GM12891 (cell line): ENCODE data around the gene NAALADL1.

Experiments used
- POLR2A ChIP-seq: IDR thresholded peaks from 2 replicates; pipeline ENCODE4 v1.6.1; 2011; ENCODE audit warnings: low read depth, low read length, control low read depth
- POLR2AphosphoS5 ChIP-seq: IDR thresholded peaks from 2 replicates; pipeline ENCODE4 v1.6.1; 2011; ENCODE audit warnings: low read depth, low read length, control low read depth
- POU2F2 ChIP-seq: IDR thresholded peaks from 2 replicates; pipeline ENCODE4 v1.6.1; 2011; ENCODE audit warnings: low read depth, mild to moderate bottlenecking, control low read depth, low read length, moderate library complexity
- SPI1 ChIP-seq: IDR thresholded peaks from 2 replicates; pipeline ENCODE4 v1.6.1; 2011; ENCODE audit warnings: low read depth, low read length, control low read depth
- TAF1 ChIP-seq: IDR thresholded peaks from 2 replicates; pipeline ENCODE4 v1.6.1; 2011; ENCODE audit warnings: low read depth, low read length, control low read depth

DNA sequence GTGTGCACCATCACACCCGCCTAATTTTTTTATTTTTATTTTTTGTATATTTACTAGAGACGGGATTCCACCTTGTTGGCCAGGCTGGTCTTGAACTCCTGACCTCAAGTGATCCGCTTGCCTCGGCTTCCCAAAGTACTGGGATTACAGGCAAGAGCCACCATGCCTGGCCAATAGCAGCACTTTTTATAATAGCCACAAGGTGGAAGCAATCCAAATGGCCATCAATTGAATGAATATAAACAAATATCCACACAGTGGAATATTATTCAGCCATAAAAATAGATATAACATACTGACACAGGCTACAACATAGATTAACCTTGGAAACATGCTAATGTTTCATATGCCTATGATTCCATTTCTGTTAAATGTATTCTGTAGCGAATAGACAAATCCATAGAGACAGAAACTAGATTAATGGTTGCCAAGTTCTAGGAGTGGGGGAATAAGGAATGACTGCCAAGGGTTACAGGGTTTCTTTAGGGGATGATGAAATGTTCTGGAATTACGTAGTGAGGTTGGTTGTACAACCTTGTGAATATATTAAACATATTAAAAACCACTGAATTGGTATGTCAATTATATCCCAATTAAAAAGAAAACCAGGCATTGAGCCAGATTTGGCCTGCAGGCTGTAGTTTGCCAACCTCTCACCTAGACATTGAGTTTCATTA, 42.5 kb upstream of the NAALADL1 start:
- no peak for TF ChIP-seq POLR2A
- no peak for TF ChIP-seq POLR2AphosphoS5
- TF ChIP-seq TAF1 = no peak
- no peak for TF ChIP-seq SPI1
- no peak for TF ChIP-seq POU2F2
